Muscle layer of duodenum (tissue), 2 donors: ENCODE results near the gene FAM163B.

Experiments
- H3K27ac ChIP-seq: one replicate; pipeline ENCODE4 v1.7.0; 2013; ENCODE audit warnings: mild to moderate bottlenecking, low read length
- H3K27me3 ChIP-seq: one replicate; pipeline ENCODE4 v1.7.0; 2013; ENCODE audit warnings: low read depth, mild to moderate bottlenecking, control low read depth, low read length
- H3K36me3 ChIP-seq, 2 donors: one replicate each; pipeline ENCODE4 v1.7.0; 2013; ENCODE audit warnings: low read length in 2 of 2, control low read depth in 1 of 2, mild to moderate bottlenecking in 1 of 2; ENCODE audit not compliant: insufficient read depth in 2 of 2, control insufficient read depth in 1 of 2
- H3K4me1 ChIP-seq, 2 donors: one replicate each; pipeline ENCODE4 v1.7.0; 2013; ENCODE audit warnings: low read length in 2 of 2, mild to moderate bottlenecking in 2 of 2, control low read depth in 1 of 2, moderate library complexity in 1 of 2; ENCODE audit not compliant: insufficient read depth in 2 of 2, control insufficient read depth in 1 of 2
- H3K4me3 ChIP-seq, 2 donors: one replicate each; pipeline ENCODE4 v1.7.0; 2013; ENCODE audit warnings: low read length in 2 of 2, low read depth in 1 of 2, mild to moderate bottlenecking in 1 of 2
- H3K9me3 ChIP-seq, 2 donors: one replicate each; pipeline ENCODE4 v1.7.0; 2013; ENCODE audit warnings: low read length in 2 of 2, control low read depth in 1 of 2, mild to moderate bottlenecking in 1 of 2; ENCODE audit not compliant: control insufficient read depth in 1 of 2
- donor health status: healthy.

Gene FAM163B

DNA sequence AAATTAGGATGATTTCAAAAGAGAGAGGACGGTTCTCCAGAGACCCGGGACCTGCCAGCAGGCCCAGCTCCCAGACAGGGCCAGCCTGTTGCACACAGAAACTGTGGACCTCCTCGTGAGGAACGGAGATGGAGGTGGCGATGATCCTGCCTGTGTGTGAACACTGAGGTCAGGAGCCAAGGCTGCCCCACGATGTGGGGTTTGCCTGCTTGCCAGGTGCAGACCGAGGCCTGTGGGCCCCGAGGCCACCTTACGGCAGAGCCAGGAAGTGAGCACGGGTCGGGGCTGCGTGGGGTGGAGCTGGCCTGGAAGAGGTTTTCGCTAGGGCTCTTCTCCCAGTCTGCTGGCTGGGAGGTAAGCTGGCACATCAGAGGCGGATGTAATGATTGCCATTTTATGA, 4.3 kb downstream of the FAM163B start:
- Histone ChIP-seq H3K27ac (no peak overlapping the region), H3K4me1 (no peaks in the 10 kb centered on the region), H3K36me3 (no peaks in the 10 kb centered on the region), H3K4me3 (no peak overlapping the region), H3K27me3 (no peaks in the 10 kb centered on the region), H3K9me3 (no peaks in the 10 kb centered on the region)

DNA sequence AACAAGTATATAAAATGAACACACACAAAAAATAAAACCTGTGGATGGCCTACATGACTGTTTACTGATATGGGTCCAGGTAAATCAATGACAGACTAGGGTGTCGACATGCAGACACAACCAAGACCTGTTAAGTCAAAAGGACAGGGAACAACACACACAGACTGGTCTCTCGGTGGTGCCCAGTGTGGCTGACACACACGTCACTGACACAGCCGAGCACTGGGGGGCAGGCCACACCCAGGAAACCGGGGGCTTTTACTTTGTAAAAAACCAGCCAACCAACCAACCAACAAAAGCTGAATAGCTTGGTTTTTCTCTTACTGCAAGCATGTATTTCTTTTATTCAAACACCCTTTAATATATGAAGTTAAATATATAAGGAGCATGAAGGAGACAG, 5.0 kb downstream of the FAM163B start:
- Histone ChIP-seq H3K27ac (no peak overlapping the region), H3K9me3 (no peaks in the 10 kb centered on the region), H3K27me3 (no peaks in the 10 kb centered on the region), H3K4me1 (no peaks in the 10 kb centered on the region), H3K36me3 (no peaks in the 10 kb centered on the region), H3K4me3 (no peak overlapping the region)

DNA sequence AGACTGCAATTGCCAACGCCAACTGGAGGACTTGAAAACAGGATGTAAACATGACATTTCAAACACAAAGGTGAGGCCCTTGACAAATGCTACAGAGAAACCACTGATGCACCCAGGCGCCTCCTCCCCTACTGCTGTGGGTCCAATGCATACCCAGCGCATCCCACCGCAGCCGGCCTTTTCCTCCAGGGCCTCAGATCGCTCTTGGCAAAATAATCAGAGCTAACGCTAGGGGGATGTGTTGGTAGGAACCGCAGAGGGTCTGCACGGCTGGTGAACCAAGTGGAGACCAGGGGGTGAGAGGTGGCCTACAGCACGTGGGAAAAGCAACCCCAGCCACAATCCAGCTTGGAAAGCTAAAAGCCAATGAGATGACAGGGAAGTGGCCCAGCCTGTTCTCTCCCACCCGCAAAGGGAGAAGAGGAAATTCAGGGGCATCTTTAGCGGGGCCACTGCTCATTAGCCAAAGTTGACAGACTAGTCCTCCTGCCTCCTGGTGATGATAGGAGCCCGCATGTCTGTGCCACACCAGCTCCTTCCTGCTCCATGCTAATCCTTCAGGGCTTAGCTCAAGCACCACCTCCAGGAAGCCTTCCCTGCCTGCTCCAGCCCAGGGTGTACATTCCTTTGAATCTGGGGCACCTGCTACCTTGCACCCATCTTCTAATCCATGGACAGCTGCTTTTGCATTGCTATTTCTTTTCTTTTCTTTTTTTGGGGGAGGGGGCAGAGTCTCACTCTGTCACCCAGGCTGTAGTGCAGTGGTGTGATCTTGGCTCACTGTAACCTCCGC, 5.9 kb downstream of the FAM163B start:
- Histone ChIP-seq H3K27me3 (no peaks in the 10 kb centered on the region), H3K4me1 (no peaks in the 10 kb centered on the region), H3K4me3 (no peak overlapping the region), H3K36me3 (no peaks in the 10 kb centered on the region), H3K27ac (no peak overlapping the region), H3K9me3 (peaks cover 0 to 6% of the 10 kb centered on the region in 2 donors)

DNA sequence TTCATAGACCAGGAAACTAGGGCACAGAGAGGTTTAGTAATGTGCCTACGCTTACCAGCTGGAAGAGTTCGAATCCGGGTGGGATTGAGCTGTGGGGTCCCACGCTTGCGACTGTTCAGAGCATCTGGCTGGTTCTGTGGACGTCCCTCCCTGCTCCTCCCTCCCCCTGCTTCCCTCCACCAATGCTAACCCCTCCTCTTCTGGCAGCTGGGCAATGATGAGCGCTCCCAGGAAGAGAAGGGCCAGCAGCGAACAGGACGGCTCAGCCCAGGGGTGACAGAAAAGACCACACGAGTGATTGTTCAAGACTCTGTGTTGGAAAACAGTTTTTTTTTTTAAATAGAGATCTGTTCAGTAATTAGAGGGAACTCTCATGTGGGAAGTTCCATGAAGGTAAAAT, 6.9 kb downstream of the FAM163B start:
- H3K4me1 ChIP-seq = no peaks in the 10 kb centered on the region
- no peak overlapping the region for H3K4me3 ChIP-seq
- H3K9me3 ChIP-seq = peaks cover 6 to 16% of the 10 kb centered on the region in 2 donors
- H3K27ac ChIP-seq = no peak overlapping the region
- H3K27me3 ChIP-seq = no peaks in the 10 kb centered on the region
- H3K36me3 ChIP-seq = no peaks in the 10 kb centered on the region

DNA sequence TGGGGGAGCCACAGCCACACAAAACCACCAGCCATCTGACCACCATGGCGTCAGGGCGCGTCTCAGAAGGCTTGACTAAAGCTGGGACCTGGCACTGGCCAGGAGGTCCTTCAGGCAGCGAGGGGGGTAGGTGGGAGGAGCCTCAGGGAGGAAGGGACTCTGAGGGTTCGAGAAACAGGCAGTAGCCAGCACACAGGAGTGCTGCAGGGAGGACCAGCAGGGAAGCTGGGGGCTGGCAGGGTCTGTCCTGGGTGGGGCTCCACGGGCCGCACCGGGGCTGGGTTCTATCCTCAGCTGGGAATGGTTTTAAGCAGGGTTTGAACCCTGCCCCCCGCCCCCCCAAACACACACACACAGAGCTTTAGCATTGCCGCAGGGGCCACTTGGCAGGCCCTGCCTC, 7.4 kb downstream of the FAM163B start:
- H3K9me3 ChIP-seq = peaks cover 11 to 21% of the 10 kb centered on the region in 2 donors
- H3K27me3 ChIP-seq = no peaks in the 10 kb centered on the region
- no peak overlapping the region for H3K27ac ChIP-seq
- no peak overlapping the region for H3K4me3 ChIP-seq
- H3K36me3 ChIP-seq = no peaks in the 10 kb centered on the region
- no peaks in the 10 kb centered on the region for H3K4me1 ChIP-seq

DNA sequence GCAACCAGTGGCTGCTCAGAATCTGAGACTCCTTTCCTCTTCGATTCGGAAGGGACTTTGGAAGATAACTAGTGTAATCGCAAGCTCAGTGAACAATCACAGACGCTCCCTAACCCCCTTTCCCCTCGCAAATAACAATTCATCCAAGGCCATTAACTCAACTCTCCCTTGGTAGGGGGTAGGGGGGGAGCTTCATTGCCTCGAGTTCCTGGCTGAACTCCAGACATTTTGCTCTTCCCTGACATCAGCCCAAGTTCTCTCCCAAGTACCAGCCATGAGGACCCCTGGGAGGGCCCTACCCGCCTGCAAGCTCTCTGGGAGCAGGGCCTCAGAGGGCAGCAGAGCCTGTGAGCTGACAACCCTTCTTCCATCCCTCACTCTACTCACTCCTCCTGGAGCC, 8.4 kb downstream of the FAM163B start:
- Histone ChIP-seq H3K4me3 (no peak overlapping the region), H3K36me3 (no peaks in the 10 kb centered on the region), H3K9me3 (peaks cover 12 to 25% of the 10 kb centered on the region in 2 donors), H3K4me1 (no peaks in the 10 kb centered on the region), H3K27me3 (no peaks in the 10 kb centered on the region), H3K27ac (no peak overlapping the region)

DNA sequence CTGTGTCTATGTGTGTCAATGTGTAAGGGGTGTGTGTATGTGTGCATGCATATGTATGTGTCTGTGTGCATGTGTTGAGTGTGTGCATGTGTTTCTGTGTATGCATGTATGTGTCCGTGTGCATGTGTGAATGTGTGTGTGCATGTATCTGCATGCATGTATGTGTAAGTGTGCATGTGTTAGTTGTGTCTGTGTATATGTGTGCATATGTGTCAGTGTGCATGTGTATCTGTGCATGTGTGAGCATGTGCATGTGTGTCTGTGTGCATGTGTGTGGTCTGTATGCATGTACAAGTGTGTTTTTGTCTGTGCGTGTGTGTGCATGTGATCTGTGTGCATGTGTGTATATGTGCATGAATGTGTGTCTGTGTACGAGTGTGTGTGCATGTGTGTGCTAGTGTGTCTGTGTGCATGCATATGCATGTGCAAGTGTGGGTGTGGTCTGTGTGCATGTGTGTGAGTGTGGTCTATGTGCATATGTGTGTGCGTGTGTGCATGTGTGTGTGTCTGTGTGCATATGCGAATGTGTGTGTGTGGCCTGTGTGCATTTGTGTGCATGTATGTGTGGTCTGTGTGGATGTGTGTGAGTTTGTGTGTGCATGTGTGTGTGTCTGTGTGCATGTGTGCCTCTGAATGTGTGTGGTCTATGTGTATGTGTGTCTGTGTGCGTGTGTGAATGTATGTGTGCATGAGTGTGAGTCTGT, 9.6 kb downstream of the FAM163B start:
- Histone ChIP-seq H3K27ac (no peak overlapping the region), H3K4me3 (no peak overlapping the region)

DNA sequence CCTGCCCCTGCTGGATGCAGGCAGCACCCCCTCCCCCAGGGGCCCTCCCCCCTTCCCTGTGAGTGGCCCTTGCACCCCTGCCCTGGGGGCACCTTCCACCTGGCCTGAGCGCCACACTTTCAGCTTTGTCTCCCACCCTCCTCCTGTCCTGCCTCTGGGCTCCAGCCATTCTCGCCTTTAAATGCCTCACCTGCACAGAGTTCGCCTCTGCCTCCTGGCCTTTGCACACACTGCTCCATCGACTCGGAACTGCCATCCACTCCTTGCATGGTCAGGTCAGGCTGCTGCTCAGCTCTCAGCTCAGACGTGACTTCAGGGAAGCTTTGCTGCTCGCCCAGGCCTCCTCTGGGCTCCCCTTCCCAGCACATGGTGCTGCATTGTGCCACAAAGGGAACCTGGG, 10.2 kb downstream of the FAM163B start:
- Histone ChIP-seq H3K27me3 (no peaks in the 10 kb centered on the region), H3K9me3 (peaks cover 12 to 25% of the 10 kb centered on the region in 2 donors), H3K27ac (no peak overlapping the region), H3K36me3 (no peaks in the 10 kb centered on the region), H3K4me1 (no peaks in the 10 kb centered on the region), H3K4me3 (no peak overlapping the region)

More for the DNA sequence above, 9.6 kb downstream of the FAM163B start:
- peaks cover 12 to 25% of the 10 kb centered on the region in 2 donors for H3K9me3 ChIP-seq
- H3K4me1 ChIP-seq = no peaks in the 10 kb centered on the region
- H3K36me3 ChIP-seq = no peaks in the 10 kb centered on the region
- no peaks in the 10 kb centered on the region for H3K27me3 ChIP-seq

DNA sequence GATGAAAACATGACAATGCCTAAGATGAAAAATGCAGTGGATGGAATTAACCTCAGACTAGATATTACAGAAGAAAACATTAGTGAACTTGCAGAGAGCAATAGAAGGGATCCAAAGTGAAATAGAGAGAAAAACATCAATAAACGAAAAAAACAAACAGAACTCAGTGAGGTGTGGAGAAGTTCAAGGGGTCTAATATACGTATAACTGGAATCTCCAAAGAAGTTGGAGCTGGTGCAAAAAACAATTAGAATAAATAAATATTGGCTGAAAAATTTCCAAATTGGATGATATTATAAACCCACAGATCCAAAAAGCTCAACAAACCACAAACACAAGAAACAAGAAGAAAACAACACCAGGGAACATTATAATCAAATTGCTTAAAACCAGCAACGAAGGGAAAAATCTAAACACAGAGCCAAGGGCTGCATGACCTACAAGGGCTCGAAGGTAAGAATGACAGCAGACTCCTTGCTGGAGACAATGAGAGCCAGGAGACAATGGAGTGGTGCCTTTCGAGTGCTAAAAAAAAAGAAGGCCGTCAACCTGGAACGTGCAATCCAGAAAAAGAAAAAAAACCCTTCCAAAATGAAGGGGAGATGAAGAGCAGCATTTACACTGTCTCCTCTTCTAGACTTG, 11.8 kb downstream of the FAM163B start:
- Histone ChIP-seq H3K27me3 (no peaks in the 10 kb centered on the region), H3K4me3 (no peak overlapping the region), H3K27ac (no peak overlapping the region), H3K9me3 (peaks cover 12 to 25% of the 10 kb centered on the region in 2 donors), H3K4me1 (no peaks in the 10 kb centered on the region), H3K36me3 (no peaks in the 10 kb centered on the region)

DNA sequence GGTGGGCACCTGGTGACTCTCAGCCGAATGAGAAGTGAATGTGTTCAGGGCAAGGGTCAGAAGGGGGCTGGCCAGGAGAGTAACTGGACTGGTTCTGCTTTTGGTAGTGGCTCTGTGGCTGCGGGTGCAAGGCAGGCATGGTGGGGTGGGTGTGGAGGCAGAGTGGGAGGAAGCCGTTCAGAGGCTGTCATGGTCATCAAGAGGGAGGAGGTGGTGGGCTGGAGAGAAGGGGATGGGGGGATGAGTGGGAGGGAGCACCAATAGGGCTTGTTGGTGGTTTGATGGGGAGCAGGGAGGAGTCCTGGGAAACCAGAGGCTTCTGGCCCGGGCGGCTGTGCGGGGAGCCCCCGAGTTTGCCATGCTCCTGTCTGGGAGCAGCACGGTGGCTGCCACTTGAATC, 13.3 kb downstream of the FAM163B start:
- no peaks in the 10 kb centered on the region for H3K27me3 ChIP-seq
- H3K9me3 ChIP-seq = peaks cover 12 to 25% of the 10 kb centered on the region in 2 donors

DNA sequence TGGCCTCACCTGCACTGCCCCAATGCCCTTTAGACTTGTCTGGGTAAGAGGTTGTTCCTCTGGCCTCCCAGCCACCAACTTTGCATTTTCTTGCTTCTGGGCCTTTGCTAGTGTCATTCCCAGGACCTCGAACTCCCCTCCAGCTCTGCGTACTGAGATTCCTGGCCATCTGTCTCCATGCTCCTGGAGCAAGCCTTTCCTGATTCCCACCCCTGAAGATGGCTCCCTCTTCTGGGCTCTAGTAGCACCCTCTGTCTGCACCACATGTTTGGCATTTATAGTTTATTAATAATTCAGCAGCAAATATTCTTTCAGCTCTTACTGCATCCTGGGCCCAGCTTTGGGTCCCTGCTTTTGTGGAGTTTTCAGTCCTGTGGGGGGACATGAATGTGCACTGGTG, 14.9 kb downstream of the FAM163B start:
- Histone ChIP-seq H3K27me3 (no peaks in the 10 kb centered on the region), H3K36me3 (no peaks in the 10 kb centered on the region), H3K4me3 (no peak overlapping the region), H3K4me1 (no peaks in the 10 kb centered on the region), H3K9me3 (peaks cover 12 to 25% of the 10 kb centered on the region in 2 donors), H3K27ac (no peak overlapping the region)

More for the DNA sequence above, 13.3 kb downstream of the FAM163B start:
- Histone ChIP-seq H3K27ac (no peak overlapping the region), H3K4me3 (no peak overlapping the region), H3K4me1 (no peaks in the 10 kb centered on the region), H3K36me3 (no peaks in the 10 kb centered on the region)
